HG03342 (cell line): ENCODE results near the gene YBX2.

ENCODE experiments used
- ATAC-seq: cut with Tn5 transposase; IDR thresholded peaks from one replicate; pipeline ENCODE4 v1.9.1; 2021; ENCODE audit warnings: mild to moderate bottlenecking, moderate library complexity; ENCODE audit not compliant: unreplicated experiment

The YBX2 gene

GRCh38 chr17:7279448-7279847, 15.0 kb downstream of the YBX2 start:
- ATAC-seq: no peak

GRCh38 chr17:7266784-7267183, 27.7 kb downstream of the YBX2 start:
- ATAC-seq: no peak

GRCh38 chr17:7263801-7264078, 30.7 kb downstream of the YBX2 start:
- no peak for ATAC-seq

GRCh38 chr17:7262935-7263800, 31.3 kb downstream of the YBX2 start:
- no peak for ATAC-seq

GRCh38 chr17:7262192-7262934, 32.1 kb downstream of the YBX2 start, which contains the start of gene CLDN7:
Gene CLDN7 (minus strand): TSS chr17:7262478. CDS start chr17:7262043, 435 bp downstream.
- no peak for ATAC-seq

- no peak for ATAC-seq
Observed at GRCh38 chr17:7261379-7262191, 32.9 kb downstream of the YBX2 start.

GRCh38 chr17:7260651-7261378, 33.6 kb downstream of the YBX2 start:
- ATAC-seq: no peak

GRCh38 chr17:7260151-7260550, 34.3 kb downstream of the YBX2 start:
- ATAC-seq: no peak

GRCh38 chr17:7259555-7259889, 34.9 kb downstream of the YBX2 start:
- no peak for ATAC-seq

- ATAC-seq: no peak
Observed at GRCh38 chr17:7258731-7259554, 35.5 kb downstream of the YBX2 start.

- ATAC-seq: no peak
Observed at GRCh38 chr17:7256766-7257456, 37.5 kb downstream of the YBX2 start.

- ATAC-seq: no peak
Observed at GRCh38 chr17:7254511-7254910, 39.9 kb downstream of the YBX2 start.

GRCh38 chr17:7253082-7253481, 41.4 kb downstream of the YBX2 start:
- ATAC-seq: no peak

GRCh38 chr17:7252176-7253043, 42.0 kb downstream of the YBX2 start, which contains the start of gene ELP5:
Gene ELP5 (plus strand): TSS chr17:7252215. CDS start chr17:7252551, 336 bp downstream.
- peak; percentile 49 for ATAC-seq

GRCh38 chr17:7251661-7252175, 42.7 kb downstream of the YBX2 start, which contains the start of gene CTDNEP1:
Gene CTDNEP1 (minus strand): TSS chr17:7251734. CDS start chr17:7251296, 438 bp downstream.
- ATAC-seq: peak; percentile 74

GRCh38 chr17:7250695-7251627, 43.5 kb downstream of the YBX2 start:
- no peak for ATAC-seq

GRCh38 chr17:7249830-7250229, 44.6 kb downstream of the YBX2 start:
- ATAC-seq: no peak
